ENCODE data around the gene TNFRSF25.

The TNFRSF25 gene

GRCh38 chr1:6471086-6471969 is 5.4 kb upstream of the TNFRSF25 start:
- Histone ChIP-seq H3K27me3 (no peaks in the 10 kb centered on the region), H3K9me3 (no peaks in the 10 kb centered on the region), H3K4me3 (ENCODE audit: low read depth, low read length) (no peak overlapping the region), H3K36me3 (no peaks in the 10 kb centered on the region), H3K4me1 (no peaks in the 10 kb centered on the region)
- no peak for DNase-seq
- TF ChIP-seq, protein P1, sequence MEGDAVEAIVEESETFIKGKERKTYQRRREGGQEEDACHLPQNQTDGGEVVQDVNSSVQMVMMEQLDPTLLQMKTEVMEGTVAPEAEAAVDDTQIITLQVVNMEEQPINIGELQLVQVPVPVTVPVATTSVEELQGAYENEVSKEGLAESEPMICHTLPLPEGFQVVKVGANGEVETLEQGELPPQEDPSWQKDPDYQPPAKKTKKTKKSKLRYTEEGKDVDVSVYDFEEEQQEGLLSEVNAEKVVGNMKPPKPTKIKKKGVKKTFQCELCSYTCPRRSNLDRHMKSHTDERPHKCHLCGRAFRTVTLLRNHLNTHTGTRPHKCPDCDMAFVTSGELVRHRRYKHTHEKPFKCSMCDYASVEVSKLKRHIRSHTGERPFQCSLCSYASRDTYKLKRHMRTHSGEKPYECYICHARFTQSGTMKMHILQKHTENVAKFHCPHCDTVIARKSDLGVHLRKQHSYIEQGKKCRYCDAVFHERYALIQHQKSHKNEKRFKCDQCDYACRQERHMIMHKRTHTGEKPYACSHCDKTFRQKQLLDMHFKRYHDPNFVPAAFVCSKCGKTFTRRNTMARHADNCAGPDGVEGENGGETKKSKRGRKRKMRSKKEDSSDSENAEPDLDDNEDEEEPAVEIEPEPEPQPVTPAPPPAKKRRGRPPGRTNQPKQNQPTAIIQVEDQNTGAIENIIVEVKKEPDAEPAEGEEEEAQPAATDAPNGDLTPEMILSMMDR (IDR thresholded peaks at IDR 0.05; ENCODE audit: low read depth, low read length): no peak

GRCh38 chr1:6470132-6471085 is 4.4 kb upstream of the TNFRSF25 start:
- H3K27me3 ChIP-seq: no peaks in the 10 kb centered on the region
- H3K36me3 ChIP-seq: no peaks in the 10 kb centered on the region
- TF ChIP-seq, protein P1 (IDR thresholded peaks at IDR 0.05; ENCODE audit: low read depth, low read length): no peak
- no peaks in the 10 kb centered on the region for H3K4me1 ChIP-seq
- no peaks in the 10 kb centered on the region for H3K9me3 ChIP-seq
- H3K4me3 ChIP-seq (ENCODE audit: low read depth, low read length): no peak overlapping the region
- DNase-seq: no peak

DNA sequence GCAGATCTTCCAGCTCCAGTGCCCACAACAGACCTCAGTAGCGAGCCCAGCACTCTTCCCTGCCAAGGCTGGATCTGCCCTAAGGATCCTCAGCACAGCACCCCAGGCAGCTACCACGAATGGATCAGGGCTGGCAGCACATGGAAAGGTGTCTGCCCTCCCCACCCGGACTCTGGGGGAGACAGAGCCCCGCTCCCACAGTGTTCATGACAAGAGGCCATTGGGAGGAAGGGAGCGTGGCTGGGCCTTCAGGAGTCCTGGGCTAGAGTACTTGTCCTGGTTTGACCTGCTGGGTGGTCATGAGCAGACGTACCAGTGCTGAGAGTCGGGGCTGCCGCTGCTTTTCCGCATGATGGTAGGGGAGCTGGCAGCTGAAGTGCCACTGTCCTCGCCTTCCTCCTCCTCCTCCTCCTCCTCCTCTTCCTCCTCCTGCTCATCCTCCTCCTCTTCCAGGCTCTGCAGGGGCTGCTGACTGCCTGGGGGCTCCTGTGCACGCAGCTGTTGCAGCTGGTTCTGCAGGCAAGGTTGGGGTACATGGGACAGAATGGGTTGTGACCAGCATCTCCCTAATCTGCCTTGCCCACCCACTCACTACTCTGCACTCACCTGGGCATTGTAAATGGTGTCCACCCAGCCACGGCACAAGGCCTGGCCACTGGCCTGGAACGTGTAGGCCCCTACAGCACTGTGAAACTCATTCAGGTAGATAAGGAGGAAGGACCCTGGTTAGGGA is 2.9 kb upstream of the TNFRSF25 start:
- no peaks in the 10 kb centered on the region for H3K9me3 ChIP-seq
- no peak for DNase-seq

GRCh38 chr1:6467744-6468688 is 2.0 kb upstream of the TNFRSF25 start:
- no peaks in the 10 kb centered on the region for H3K27me3 ChIP-seq
- no peaks in the 10 kb centered on the region for H3K4me1 ChIP-seq
- TF ChIP-seq, protein P1 (IDR thresholded peaks at IDR 0.05; ENCODE audit: low read depth, low read length): no peak

More for the DNA sequence above, 2.9 kb upstream of the TNFRSF25 start:
- TF ChIP-seq, protein P1 (IDR thresholded peaks at IDR 0.05; ENCODE audit: low read depth, low read length): no peak
- Histone ChIP-seq H3K36me3 (no peaks in the 10 kb centered on the region), H3K27me3 (no peaks in the 10 kb centered on the region), H3K4me1 (no peaks in the 10 kb centered on the region), H3K4me3 (ENCODE audit: low read depth, low read length) (no peak overlapping the region)

DNA sequence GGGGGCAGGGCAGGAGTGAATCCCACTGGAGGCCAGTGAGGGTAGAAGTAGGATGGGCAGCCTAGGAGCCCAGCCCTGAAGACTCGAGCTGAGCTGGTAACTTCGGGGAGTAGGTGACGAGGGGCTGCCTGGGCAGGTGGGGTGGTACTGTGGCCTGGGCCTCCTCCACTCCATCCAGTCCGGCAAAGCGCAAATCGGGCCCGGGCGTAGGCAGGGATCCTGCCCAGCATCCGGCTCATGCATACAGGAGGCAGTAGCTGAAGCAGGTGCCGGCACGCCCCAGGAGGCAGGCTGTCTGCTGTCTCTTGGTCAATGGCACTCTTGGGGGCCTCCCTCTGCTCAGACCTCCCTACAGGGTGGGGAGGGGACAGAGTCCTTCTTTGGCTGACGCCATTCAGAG is 1.3 kb upstream of the TNFRSF25 start:
- no peaks in the 10 kb centered on the region for H3K36me3 ChIP-seq
- no peak for DNase-seq
- no peaks in the 10 kb centered on the region for H3K27me3 ChIP-seq
- TF ChIP-seq, protein P1 (IDR thresholded peaks at IDR 0.05; ENCODE audit: low read depth, low read length): no peak
- no peaks in the 10 kb centered on the region for H3K9me3 ChIP-seq
- H3K4me1 ChIP-seq: no peaks in the 10 kb centered on the region
- no peak overlapping the region for H3K4me3 ChIP-seq (ENCODE audit: low read depth, low read length)

More at GRCh38 chr1:6467744-6468688, 2.0 kb upstream of the TNFRSF25 start:
- no peaks in the 10 kb centered on the region for H3K9me3 ChIP-seq
- DNase-seq: no peak
- H3K36me3 ChIP-seq: no peaks in the 10 kb centered on the region
- no peak overlapping the region for H3K4me3 ChIP-seq (ENCODE audit: low read depth, low read length)
